Epithelial cell of umbilical artery (primary cell): Measurements from ENCODE around the gene STT3B. TPM values are rescaled to one million over a fixed set of nuclear protein-coding genes. Genes with fewer than 3 reads are reported as not detected.

Experiments
- total RNA-seq: library from RNA; depleted of rRNA; stranded (reverse); fragments of >200 nt; gene quantifications from 2 replicates; pipeline ENCODE4 v1.2.3, GENCODE V29; 2014

STT3B gene
- total RNA-seq, result 205 and 221 TPM in 2 replicates

GRCh38 chr3:31532587-31533168 is at the start of gene STT3B:
TSS of gene STT3B (plus strand) at chr3:31532925. CDS start at chr3:31532999, 74 bp downstream.

